HG03460 (cell line): ENCODE measurements around the gene HECW1.
"Not testable (repeated sequence)": the region's sequence is repeated elsewhere in the genome, so short reads cannot be mapped to it uniquely, and the experiment has no call there.

Source experiments
- ATAC-seq: cut with Tn5 transposase; IDR thresholded peaks from one replicate; pipeline ENCODE4 v1.9.1; 2021; ENCODE audit not compliant: unreplicated experiment

HECW1 gene

DNA sequence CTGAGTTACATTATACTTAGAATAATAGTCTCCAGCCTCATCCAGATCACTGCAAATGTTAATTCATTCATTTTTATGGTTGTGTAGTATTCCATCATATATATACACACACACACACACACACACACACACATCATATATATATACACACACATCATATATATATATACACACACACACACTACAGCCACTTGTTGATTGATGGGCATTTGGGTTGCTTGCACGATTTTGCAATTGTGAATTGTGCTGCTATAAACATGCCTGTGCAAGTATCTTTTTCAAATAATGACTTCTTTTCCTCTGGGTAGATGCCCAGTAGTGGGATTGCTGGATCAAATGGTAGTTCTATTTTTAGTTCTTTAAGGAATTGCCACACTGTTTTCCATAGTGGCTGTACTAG lies 233.2 kb downstream of the HECW1 start:
- ATAC-seq, result not testable (repeated sequence)

DNA sequence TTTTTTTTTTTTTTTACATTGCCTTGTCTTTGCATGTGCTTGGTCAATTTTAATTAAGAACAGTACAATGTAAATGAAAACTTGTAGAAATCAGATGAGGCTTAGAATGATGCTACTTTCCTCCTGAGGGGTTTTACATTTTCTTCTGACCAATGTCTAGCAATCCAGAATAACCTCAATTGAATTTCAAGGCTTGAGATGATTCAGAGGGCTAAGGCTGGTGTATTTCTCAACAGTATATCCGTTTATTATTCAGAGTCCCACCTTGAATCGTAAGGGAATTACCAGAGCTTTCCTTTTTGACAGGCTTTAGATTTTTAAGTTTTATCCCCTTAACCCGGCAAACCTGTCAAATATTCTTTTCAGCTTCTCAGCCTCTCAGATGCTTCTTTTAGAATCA lies 239.2 kb downstream of the HECW1 start:
- no peak for ATAC-seq

DNA sequence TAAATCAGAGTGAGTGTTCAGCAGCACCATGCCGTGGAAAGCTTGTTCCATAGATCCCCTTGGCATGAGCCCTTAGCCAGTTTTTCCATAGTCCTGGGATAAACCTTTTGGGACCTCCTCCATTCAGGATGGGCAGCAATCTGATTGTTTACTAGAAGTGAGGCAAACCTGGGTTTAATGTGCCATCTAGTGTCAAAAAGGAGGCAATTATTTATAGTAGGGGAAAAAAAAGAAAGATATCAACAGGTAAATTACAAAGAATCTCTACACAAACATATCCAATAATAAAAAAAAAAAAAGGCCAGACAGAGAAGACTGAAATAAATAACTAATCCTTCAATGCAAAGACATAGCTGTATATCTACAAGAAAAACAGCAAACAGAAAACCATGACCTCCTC lies 241.5 kb downstream of the HECW1 start:
- no peak for ATAC-seq

DNA sequence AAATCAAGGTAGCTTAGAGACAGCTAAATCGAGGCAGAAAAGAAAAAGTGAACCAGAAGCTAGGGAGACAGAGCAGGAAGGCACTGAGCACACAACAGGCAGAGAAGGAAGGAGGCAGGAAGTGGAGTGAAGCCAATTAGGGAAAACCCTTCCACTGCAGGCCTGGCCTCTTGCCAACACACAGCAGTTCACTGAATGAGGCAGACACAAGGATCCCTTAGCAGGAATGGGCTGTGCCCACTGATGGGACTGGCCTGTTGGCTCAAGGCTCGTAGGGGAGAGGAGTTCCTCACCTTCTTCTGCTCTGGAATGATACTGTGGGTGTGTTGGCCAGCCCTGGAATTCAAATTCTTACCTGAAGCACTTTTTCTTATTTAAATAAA lies 250.2 kb downstream of the HECW1 start:
- no peak for ATAC-seq

DNA sequence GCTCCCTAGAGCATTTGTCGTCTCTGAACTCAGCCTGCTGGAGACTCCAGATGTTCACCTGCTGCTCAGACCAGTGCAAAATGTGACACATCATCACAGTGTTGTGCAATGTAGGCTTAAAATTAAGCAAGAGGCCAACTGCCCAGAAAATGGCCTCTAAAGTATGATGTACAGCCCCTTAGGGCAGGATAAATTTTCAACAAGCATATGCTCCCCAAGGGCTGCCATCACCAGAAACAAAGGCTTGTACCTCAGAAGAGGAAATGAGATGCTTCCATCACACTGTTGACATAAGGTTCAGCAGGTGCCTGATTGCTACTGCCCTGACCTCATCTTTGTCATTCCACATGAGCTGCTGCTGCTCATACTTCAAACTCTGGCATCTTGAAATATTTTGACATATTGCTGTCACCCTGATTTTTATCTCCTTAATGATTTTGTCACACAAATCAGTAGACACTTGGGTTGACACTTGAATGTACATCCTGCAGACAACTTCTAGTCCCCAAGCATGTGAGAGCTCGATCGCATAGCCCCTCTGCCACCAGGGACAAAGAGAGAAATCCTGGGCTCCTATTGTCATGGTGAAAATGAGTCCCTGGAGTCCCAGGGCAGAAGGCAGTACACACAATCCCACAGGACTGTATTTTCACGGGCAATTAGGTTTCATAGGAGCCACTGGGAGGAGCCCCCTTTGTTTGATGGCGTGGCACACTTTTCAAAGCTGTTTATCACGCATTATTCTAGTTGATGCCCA lies 250.8 kb downstream of the HECW1 start:
- no peak for ATAC-seq

DNA sequence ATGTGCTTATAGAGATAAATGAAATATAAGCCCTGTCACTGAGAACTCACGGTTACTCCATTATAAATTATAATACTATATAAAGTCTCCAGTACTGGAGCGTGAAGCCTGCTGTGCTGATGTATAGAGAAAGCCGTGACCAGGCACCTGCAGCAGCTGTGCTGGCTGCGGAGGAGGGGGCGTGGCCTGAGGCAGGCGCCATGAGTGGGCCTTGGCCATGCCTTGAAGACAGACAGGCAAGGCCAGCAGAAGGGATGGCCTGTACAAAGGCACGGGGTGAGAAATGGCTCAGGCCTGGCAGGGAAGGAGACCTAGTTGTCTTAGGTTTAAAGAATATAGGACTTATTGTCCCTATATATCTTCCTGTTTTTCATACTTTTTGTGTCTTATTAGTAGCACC lies 251.9 kb downstream of the HECW1 start:
- no peak for ATAC-seq

DNA sequence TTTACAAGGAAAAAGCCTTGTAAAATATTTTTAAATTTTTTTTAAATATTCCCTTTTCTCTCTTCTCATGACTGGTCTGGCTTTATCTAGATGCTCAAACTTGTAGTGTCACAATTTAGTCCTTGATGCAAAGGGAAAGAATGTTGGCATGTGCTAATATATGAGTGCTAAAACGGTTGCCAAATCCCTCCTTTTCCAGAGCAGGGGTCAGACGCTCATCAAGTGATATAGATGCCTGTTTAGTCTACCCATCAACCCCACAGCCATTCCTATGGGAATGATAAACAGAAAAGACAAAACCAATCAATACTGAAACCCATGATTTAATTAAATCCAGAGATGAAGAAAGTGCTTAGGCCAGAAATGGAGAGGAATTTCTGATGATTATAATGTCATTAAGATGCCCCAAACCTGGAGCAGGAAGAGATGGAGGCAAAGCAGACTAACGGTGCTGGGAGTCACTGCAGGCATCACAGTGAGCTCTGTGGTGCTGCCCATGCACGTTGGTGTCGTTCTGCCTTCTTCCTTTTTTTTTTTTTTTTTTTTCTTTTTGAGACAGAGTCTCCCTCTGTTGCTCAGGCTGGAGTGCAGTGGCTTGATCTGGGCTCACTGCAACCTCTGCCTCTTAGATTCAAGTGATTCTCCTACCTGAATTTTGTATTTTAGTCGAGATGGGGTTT lies 260.4 kb downstream of the HECW1 start:
- no peak for ATAC-seq

DNA sequence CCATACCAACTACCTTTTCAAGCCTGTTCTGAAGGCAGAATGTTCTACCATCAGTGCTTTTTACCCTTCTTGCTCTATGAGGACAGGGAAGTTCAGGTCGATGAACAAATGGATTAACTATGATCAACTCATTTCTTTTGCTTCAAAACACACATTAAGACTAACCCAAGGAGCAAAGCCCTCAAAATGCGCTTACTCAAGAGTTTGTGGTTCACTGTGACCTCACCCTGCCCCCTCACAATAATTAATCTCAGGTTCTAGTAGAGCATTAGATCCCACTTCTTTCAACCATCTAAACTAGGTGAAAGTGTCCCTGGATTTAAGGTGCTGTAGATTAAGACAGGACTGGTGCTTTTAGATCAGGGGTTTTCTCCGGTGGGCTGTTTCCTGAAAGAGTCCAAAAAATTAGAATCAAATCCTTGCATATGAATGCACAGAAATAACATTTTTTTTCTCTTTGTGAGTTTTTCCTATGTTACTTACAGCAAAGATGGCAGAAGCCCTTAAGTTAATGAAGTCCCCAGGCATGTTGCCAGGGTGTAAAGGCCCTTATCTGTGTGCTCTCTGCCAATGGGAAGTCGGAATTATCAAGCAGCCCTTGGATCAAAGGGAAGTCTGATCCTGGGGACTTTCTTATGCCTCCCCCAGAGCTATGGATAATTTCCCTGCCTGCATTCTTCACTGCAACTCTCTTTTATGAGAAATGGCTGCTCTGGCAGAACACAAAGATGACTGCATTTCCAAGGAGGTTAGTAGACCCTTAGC lies 264.9 kb downstream of the HECW1 start:
- no peak for ATAC-seq

DNA sequence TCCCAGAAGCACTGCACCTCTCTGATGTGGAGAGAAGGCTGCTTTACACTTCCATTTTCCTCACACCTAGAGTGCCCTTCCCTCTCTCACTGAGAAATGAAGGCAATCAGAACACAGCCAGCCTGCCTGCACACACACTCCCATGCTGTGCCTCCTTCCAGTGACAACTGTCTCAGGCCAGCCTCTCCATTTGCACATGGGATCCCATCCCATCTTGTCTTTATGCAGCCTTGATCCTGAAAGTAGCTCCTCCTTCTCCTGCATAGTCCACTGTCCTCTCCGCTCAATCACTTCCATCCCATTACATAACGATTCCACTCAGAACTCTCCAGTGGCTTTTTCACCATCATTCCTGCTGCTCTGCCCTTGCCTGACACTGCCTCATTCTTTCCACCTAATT lies 266.8 kb downstream of the HECW1 start:
- no peak for ATAC-seq

DNA sequence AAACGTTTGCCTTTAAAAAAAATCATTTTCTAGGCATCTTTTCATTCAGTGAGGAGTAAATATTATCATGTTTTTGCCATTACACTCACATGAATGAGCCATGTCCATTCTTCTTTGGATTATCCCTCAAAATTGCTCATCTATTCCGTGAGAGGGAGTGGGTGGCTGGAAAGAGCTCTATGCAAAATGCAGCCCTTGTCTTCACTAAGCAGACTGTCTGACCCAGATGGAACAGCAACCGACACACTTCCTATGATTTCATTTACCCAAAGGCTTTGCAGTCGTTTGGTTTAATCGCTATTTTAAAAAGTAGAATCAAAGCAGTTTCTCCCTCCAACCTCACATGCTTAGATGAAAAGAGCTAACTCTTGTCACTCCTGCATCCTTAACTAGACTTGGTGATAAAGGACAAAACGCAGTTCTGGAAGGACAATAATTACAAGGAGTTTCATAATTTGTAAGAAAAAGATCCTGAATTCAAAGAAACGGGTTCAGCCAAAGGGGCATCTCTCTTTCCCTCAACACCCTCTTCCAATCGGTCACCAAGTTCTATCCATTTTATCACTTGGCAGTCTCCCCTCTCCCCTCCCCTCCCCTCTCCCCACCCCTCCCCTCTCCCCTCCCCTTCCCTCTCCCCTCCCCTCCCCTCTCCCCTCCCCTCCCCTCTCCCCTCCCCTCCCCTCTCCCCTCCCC lies 272.3 kb downstream of the HECW1 start:
- ATAC-seq, result no peak

DNA sequence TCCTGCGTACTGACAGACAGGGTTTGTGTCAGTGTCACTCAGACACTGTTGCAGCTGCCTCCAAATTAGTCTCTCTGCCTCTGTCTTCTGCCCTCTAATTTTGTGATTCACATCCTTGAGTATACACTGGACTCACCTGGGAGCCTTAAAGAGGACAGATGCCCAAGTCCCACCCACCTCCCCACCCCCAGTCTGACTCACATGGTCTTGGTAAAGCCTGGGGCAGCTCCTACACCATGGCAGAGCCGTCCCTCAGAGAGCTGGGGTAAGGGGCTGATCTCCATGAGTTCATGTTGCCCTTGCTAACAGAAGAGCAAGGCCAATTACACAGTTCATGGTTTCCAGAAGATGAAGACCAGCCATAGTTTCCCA lies 272.8 kb downstream of the HECW1 start:
- ATAC-seq, result no peak

DNA sequence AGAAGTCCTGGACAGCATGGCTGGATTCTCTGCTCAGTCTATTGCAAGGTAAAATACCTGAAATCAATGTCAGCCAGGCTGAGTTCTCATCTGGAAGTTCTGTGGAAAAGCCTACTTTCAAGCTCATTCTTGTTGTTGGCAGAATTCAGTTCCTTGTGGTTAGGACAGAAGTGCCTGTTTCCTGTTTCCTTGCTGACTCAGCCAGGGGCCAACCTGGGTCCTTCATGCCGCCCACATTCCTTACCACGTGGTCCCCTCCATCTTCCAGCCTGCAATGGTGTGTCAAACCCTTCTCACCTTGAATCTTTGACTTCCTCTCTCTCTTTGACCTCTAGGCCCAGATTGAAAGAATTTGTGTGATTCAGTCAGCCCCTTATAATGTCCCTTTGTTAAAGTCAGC lies 273.4 kb downstream of the HECW1 start:
- ATAC-seq, result no peak

DNA sequence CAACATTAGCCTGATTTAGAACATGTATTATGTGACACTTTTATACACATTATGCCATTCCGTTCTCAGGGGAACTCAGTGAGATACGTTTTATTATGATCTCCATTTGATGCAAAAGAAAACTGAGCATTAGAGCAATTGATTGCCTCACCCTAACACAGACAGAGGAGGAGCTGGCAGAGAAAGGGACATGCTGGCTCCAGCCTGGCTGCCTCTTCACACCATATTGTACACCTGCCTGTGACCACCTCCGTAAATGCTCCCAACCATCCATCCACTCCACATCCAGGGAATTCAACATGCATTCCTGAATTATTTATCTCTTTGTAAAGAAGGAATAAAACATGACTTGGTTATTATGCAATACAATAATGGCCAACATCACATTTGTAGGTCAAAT lies 275.5 kb downstream of the HECW1 start:
- no peak for ATAC-seq

DNA sequence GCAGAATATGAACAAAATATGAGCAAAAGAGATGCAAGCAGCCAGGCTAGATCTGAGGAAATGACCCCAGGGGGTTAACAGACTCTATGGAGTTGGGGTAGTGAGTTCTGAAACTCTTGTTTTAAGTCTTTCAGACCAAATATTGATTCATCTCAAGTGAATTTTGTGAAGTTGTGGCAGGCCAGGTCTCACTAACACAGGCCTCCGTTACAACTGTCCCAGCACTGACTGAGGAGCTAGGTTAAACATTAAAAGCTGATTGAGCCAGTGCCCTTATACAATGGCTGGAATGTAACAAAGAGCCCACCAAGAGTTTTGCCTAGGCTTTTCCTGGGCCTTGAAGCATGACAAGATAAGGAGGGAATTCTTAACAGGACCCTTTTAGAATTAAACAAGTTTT lies 278.1 kb downstream of the HECW1 start:
- ATAC-seq, result no peak

DNA sequence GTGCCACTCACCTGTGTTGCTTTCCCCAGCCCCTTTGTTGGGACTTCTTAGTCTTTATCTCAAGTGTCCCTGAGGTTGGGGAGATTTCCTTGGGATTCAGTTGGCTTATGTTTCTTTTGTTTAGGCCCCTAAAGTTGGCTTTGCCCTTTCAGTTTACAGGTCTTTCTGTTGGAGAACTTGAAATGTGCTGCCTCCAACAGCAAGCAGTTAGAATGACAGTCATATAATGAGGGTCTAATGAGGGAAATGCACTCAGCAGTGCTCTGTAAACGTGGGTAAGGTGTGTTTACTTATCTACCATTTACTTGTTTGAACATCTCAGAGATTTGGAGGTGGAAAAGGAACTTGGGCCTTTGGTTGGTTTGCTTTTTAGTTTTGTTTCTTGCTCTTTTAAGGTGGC lies 279.1 kb downstream of the HECW1 start:
- ATAC-seq, result no peak

DNA sequence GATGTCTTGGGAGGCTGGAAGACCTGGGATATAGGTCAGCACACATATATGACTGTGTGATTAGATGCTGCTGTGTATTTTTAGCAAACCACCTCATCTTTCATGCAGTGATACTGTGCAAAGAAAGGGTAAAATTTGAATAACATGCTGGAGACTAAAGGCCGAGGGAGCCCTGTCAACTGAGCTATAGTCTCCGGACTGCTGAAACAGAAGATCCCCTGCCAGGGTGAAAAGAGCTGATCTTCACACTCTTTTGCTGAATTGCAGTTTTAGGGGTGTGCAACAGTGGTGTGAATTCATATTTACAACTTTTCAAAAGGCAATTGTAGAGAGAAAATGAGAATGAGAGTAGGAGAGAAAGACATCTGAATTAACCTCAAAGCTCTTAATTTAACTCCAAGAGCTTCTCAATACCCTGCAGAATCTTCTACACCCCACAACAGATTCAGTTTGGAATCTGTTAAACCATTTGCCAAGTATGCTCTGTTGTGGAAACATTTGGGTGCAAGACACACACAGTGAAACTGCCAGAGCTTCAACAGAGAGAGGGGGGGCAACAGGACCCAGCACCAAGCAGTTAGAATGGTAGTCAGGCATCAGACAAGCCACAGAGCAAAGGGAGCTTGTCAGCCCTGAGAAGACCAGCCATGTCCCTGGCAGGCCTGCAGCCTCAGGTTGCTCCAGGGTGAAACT lies 280.3 kb downstream of the HECW1 start:
- no peak for ATAC-seq

DNA sequence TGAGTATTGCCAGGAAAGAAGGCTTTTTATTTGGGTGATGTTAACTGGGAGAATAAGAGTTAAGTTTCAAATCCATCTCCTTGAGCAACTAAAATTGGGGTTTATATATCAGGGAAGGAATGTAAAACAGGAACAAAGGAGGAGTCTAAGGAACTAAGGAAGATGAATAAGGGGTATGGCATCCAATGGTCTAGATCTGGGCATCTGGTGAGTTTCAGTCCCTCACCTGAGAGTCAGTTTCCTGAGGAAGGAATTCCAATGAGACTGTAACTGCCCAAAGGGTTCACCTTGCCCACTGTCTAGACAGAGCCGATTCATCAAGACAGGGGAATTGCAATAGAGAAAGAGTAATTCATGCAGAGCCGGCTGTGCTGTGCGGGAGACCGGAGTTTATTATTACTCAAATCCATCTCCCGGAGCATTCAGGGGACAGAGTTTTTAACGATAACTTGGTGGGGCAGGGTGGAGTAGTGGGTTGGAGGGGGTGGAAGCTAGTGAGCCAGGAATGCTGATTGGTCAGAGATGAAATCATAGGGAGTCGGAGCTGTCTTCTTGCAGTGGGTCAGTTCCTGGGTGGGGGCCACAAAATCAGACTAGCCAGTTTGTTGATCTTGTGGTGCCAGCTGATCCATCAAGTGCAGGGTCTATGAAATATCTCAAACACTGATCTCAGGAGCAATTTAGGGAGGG lies 282.1 kb downstream of the HECW1 start:
- no peak for ATAC-seq

DNA sequence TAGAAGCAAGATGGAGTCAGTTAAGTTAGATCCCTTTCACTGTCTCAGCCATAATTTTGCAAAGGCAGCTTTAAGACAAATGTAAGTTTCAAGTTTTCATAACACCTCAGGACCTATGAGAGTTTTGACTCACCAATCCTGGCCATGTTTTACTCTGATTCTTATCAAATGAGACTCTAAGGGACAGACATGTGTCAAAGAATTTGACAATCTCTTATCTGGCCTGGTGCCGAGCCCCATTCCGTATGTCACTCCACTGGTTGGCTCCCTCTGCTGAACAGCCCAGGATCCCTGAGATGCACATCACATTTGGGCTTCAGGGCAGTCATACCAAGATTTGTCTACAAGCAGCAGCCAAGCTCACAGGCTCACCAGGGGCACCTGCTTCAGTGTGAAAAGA lies 282.9 kb downstream of the HECW1 start:
- ATAC-seq, result no peak

DNA sequence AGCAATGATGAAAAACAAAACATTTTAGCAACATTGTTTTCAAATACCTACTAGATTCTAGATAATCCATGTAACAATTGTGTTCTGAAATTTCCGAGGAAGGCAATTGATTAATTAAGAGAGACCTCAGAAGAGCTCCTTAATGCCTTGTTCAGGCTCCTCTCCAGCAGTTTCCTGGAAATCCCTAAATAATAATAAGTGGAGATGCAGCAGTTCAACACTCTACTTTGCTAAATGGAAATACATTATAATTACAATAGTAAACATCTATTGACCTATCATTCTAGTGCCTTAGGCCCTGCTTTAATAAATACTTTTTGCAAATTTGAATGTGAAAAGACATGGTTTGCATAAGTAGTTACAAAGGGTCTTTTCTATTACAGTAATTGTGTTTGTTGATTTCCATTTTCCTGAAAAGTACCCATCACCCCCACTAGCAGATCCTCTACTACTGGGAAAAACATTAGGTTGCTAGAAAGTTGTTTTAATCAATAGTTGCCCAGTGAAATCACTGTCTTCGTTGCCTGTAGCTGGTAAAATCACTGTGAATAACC lies 283.8 kb downstream of the HECW1 start:
- no peak for ATAC-seq

DNA sequence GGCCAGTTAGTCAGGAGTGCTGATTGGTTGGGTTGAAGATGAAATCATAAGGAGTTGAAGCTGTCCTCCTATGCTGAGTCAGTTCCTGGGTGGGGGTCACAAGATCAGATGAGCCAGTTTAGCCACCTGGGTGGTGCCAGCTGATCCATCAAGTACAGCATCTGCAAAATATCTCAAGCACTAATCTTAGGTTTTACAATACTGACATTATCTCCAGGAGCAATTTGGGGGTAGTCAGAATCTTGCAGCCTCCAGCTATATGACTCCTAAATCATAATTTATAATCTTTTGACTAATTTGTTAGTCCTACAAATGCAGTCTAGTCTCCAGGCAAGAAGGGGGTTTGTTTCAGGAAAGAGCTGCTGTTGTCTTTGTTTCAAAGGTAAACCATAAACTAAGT lies 286.4 kb downstream of the HECW1 start:
- no peak for ATAC-seq
